Psoas muscle (tissue), 8 donors: ENCODE data around the gene NR3C1. TPM values are rescaled to one million over a fixed set of nuclear protein-coding genes. Genes with fewer than 3 reads are reported as not detected.

ENCODE experiments used
- ATAC-seq, 4 donors: fragments of 200-7000 bp; cut with Tn5 transposase; one replicate each; pipeline ENCODE4 v1.9.1; 2020; ENCODE audit warnings: moderate library complexity in 3 of 4, mild to moderate bottlenecking in 2 of 4
- DNase-seq, 2 donors: peaks; one replicate each; pipeline ENCODE4 v3.0.0-alpha.2; 2020
- H3K27ac ChIP-seq: fragments of 200-600 bp; one replicate; pipeline ENCODE4 v1.8.0; 2022
- H3K27me3 ChIP-seq, 3 donors: fragments of 200-600 bp in 1 of 3; one replicate each; pipeline versions ENCODE4 v1.6.1 to v1.8.0; 2013 to 2022; ENCODE audit warnings: low read length in 2 of 3, mild to moderate bottlenecking in 2 of 3, moderate library complexity in 1 of 3; ENCODE audit not compliant: insufficient read depth in 3 of 3
- H3K36me3 ChIP-seq, 2 donors: fragments of 200-600 bp in 1 of 2; one replicate each; pipeline versions ENCODE4 v1.6.1 to v1.8.0; 2013 to 2022; ENCODE audit warnings: low read depth in 1 of 2, mild to moderate bottlenecking in 1 of 2, moderate library complexity in 1 of 2; ENCODE audit not compliant: insufficient read depth in 1 of 2
- H3K4me1 ChIP-seq: fragments of 200-600 bp; one replicate; pipeline ENCODE4 v1.8.0; 2022
- H3K4me3 ChIP-seq: fragments of 200-600 bp; one replicate; pipeline ENCODE4 v1.8.0; 2022; ENCODE audit warnings: mild to moderate bottlenecking
- H3K9me3 ChIP-seq: fragments of 200-600 bp; one replicate; pipeline ENCODE4 v1.8.0; 2022
- CTCF ChIP-seq: fragments of 200-600 bp; IDR thresholded peaks from one replicate; pipeline ENCODE4 v1.8.0; 2022; ENCODE audit warnings: antibody characterized with exemption
- WGBS, 3 donors: extraction: QIAGEN DNeasy Blood & Tissue Kit; methylation state at CpG; one replicate each; pipeline versions ENCODE4 v1.1.6 to v1.1.7; 2013; 5-methylcytosine and 5-hydroxymethylcytosine counted together
- intact Hi-C, 2 donors: fragments of 100-400 bp; cut with DNase I; formaldehyde crosslinking; loops; one replicate each; pipeline versions ENCODE4 v1.11.0 to v1.14.2; 2022
- polyA plus RNA-seq, 3 donors: library from polyadenylated mRNA; stranded (reverse); fragments of 200-250 nt; gene quantifications; one replicate each; pipeline ENCODE4 v1.2.3, GENCODE V29; 2013
- total RNA-seq, 4 donors: library from RNA; stranded (reverse); fragmentation: NEBNext Ultra II Directional in 2 of 4; extraction: Animal tissue kit (Norgen Biotek cat#: 25700) in 2 of 4; gene quantifications; one replicate each; pipeline versions ENCODE4 v1.2.1 to v1.2.4, GENCODE V29; 2021 to 2023
- donor health status: healthy with polysubstance abuse.
- donor health status: DM: no; HTN: no; CAD: no; lungs with moderate emphysema.
- donor health status: Bipolar disorder and iron deficiency.
- donor health status: healthy.
- donor health status: DM: yes; HTN: yes; CAD: no.
- donor health status: DM: no; HTN: no; CAD: no.
- donor health status: DM: no; HTN: no; CAD: no.
- donor health status: DM: yes; HTN: yes; CAD: no.

Gene NR3C1
- total and polyA plus RNA-seq, 7 donors, result 16.5 to 89.7 (median 55.8) TPM

GRCh38 chr5:143228597-143229293 lies 174.7 kb downstream of the NR3C1 start:
- Histone ChIP-seq H3K27ac (no peak overlapping the region), H3K9me3 (no peaks in the 10 kb centered on the region), H3K36me3 (peaks cover 0 to 3% of the 10 kb centered on the region in 2 donors), H3K27me3 (no peaks in the 10 kb centered on the region), H3K4me3 (no peak overlapping the region), H3K4me1 (peaks cover 32% of the 10 kb centered on the region)
- ATAC-seq, result no peak
- TF ChIP-seq CTCF, result no peak
- intact Hi-C loops, result no loop called here
- no peak for DNase-seq
- WGBS, 3 donors, result 51 to 79% (median 60%) methylated on average over 8 of the region's 8 CpGs
